HG03060 (cell line): ENCODE results near the gene FADS1.

ENCODE experiments used
- ATAC-seq: cut with Tn5 transposase; IDR thresholded peaks from one replicate; pipeline ENCODE4 v1.9.1; 2021; ENCODE audit warnings: low read depth, moderate number of reproducible peaks; ENCODE audit not compliant: unreplicated experiment

Gene FADS1

DNA sequence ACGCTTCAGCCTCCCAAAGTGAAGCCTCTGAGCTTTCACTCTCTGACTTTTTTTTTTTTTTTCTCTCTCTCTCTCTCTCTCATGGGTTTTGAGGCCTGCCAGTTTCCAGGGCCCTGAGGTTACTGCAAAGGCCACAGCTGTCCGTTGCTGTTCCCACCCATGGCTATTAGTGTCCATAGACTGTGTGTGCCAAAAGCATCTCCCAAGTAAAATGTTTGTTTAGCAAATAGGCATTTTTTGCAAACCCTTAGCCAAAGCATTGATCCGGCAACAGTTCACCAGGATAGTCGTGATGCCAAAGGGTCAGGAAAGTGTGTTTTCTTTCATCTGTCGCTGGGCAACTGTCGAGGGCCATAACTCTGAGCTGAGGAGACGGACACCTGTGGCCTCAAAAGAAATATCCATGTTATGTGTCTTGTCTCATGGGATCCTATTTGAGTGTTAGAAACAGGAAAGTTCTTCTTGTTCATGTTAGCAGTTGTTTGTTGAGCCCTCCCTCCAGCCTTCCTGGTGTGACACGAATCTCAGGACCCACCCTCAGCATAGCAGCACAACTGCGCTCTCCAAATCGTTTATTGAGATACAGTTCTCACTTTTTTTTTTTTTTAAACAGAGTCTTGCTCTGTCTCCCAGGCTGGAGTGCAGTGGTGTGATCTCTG is 29.7 kb upstream of the FADS1 start:
- no peak for ATAC-seq

DNA sequence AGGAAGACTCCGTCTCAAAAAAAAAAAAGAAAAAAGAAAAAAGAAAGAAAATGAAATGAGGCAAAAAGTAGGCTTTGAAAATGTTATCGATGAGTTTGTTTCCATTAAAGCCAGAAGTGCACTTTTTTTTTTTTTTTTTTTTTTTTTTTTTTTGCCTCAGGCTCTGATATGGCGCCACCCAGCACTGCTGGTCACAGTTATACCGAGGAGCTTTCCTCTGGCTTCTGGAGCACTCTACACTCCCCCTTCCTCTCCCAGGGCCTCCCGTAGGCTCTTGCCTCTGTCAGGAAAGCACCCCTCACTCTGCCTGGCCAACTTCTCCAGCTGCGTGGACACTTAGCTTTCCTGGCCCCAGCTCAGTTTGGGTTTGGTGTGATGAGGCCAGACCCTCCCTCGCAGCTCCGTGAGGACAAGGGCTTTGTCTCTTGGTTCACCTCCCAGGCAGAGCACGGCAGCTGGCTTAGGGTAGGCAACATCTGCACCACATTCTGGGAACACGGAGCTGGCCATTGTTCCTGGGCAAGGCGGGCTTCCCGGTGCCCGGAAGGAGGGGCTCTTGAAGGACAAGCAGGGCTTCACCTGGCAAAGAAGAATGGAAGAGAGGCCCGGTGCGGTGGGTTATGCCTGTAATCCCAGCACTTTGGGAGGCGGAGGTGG is 28.2 kb upstream of the FADS1 start:
- no peak for ATAC-seq

DNA sequence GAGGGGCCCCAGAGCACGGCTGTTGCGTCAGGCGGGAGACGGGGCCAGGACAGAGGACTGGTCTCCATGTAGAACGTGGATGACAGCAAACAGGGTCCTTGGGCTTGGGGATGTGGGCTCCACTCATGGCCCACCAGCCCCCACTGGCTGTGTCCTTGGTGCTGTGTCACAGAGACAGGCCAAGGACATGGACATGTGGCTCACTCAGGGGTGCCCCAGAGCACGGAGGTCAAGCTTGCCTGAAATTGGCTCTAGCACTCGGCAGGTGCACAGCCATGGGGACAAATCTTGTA is 25.7 kb upstream of the FADS1 start:
- no peak for ATAC-seq

- ATAC-seq: no peak
Observed at GRCh38 chr11:61841636-61842527, 25.1 kb upstream of the FADS1 start.

- no peak for ATAC-seq
Observed at GRCh38 chr11:61840371-61840770, 23.6 kb upstream of the FADS1 start.

- no peak for ATAC-seq
Observed at GRCh38 chr11:61839742-61840141, 22.9 kb upstream of the FADS1 start.

- no peak for ATAC-seq
Observed at GRCh38 chr11:61838921-61839320, 22.1 kb upstream of the FADS1 start.

DNA sequence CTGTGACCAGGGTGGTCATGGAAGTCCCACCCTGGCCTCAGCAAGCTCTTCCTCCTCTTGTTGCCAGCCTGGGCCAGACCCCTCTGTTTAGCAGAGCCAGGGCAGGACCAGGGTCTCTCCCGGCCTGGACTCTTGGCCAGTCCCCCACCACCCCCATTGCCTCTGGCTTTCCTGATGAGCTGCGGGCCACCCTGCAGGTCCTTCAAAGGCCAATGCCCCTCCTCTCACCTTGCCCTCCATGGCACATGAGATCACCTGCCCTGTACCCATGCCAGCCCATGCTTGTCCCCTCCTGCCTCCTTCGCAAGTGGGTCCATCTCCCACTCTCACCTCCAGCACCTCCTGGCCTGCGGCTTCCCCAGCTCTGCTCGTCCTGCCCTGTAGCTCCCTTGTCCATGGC is 21.7 kb upstream of the FADS1 start:
- no peak for ATAC-seq

DNA sequence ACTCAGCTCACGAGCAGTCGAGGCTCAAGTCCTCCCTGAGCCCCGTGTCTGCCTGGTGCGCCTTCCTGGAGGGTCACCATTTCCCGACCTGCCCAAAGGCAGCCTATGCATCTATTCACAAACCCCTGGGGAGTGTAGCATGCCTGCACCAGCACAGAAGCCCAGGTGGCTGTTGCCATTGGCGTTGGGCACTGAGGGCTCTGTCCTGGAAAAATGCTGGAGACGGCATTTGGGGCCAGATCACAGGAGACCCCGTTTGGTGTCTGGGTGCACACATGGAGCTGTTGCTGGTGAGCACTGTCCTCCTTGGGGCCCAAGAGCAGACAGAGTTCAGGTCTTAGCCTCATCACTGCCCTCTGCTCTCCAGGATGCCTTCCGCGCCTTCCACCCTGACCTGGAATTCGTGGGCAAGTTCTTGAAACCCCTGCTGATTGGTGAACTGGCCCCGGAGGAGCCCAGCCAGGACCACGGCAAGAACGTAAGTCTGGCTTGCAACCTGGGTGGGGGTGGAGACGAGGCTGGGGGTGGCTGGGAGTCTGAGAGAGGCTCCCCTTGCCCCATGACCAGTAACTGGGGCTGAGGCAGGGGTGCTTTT is 20.7 kb upstream of the FADS1 start:
- no peak for ATAC-seq

GRCh38 chr11:61836193-61836592 is 19.4 kb upstream of the FADS1 start:
- ATAC-seq: no peak

DNA sequence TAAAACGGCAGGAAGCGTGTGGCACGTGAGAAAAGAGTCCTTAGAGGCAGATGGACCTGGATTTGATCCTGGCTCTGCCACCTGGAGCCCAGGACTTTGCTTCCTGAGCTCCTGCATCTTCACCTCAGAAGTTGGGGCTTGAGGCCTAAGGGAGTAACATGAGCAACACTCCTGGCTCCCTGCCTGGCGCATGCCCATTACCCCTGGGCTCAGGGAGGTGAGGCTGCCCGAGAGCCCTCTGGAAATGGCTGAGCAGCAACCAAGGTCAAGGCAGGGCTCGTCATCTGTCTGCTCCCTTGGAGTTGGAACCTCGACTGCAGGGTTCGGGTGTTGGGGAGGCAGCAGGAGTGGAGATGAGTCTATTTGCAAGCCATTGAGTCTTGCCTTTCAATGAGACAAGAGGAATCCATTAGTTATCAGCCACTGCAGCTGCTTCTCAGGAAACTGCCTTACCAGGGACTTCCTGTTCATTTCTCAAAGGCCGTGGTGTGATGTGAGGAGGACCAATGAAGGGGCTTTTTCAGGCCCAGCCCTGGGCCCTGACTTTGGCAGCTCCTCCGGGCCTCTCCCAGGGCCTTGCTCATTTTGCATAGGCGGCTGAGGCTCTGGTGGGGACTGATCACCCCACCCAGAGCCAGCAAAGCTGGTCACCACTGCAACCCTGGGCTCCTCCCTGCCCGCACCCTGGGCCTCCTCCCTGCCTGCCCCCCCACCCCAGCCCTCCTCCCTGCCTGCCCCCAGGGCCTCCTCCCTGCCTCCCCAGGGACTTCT is 17.7 kb upstream of the FADS1 start:
- peak; percentile 61 for ATAC-seq

DNA sequence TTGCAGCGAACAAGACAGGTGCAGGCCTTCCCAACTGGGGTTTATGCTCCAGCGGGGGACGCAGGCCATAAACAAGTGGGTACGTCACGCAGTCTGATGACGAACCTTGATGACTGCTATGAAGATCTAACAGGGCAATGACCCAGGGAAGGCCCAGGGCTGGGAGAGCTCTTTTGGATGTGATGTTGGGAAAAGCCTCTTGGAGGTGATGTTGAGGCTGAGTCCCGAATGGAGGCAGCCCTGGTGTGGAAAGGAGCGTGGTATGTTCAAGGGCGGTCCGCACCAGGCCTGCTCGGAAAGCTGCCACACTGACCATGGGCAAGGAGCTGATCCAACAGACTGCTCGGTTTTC is 17.1 kb upstream of the FADS1 start:
- ATAC-seq: no peak

GRCh38 chr11:61833471-61833870 is 16.7 kb upstream of the FADS1 start:
- no peak for ATAC-seq

DNA sequence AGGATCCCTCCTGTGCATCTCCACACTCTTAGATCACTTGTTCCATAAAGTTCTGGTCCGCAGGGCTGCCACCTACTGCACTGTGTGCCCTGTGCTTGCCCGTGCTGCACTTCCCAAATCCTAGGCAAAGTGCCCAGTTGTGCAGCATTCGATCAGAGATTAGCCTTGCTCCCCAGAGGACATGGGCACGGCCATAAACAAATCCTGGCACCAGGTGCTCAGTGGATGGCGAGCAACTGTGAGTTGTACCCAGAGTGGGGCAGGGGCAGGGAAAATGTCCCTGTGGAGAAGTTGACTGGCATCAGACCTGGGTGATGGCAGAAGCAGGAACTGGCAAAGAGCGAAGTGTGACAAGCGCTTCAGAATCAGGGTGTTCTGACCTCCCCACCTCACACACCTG is 16.0 kb upstream of the FADS1 start:
- ATAC-seq: no peak

DNA sequence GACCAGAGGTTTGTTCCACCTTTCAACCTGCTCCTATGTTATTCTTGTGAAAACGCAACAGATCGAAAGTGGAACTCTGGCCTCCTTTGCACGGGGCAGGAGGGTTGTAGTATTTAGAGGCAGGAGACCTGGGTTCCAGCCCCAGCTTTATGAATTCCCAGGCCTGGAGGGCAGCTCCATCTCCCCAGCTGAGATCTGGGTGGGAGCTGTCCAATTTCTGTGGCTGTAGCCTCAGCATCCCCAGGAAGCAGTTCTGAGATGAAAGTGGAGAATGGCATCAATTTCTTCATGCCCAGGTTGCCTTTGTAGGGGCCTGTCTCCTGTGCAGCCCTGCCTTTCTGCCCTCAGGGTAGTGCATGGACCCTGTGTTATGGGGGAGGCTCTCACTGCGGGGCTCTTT is 15.4 kb upstream of the FADS1 start:
- ATAC-seq: no peak

- ATAC-seq: no peak
Observed at GRCh38 chr11:61830237-61831105, 13.7 kb upstream of the FADS1 start.

GRCh38 chr11:61829806-61830205 is 13.0 kb upstream of the FADS1 start:
- ATAC-seq: no peak

DNA sequence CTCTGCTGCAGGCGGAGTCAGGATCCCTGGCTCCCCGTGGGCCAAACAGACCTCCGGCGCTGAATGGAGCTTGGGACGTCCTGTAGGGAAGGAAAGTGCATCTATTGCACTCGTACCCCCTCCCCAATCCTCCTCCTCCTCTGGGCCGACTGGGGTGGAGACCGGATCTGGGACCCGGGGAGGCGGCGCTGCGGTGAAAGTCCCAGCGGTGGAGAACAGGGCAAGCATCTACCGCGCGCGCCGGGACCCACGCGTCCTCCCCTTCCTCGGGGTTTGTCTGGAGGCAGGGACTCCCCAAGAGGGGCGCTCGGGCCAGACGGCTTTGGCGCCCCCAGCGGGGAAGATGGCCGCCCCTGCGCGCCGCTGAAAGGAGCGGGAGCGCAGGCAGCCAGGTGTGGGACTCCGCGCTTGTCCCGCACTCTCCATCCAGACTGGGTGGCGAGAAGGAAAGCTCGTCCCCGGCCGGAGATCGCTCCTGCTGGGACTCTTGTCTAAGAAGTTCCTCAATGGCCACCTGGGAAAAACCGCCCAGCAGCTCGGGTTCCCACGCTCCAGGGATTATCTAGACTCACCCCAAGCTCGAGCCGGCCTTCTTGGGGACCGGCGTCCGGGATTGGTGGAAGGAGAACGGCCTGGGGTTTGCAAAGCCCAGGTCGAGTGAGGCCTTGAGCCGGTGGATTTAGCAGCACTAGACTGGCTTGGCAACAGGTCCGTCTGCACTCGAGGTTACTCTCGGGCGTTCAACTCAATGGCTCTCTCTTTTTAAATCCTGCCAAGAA is 12.0 kb upstream of the FADS1 start:
- no peak for ATAC-seq

DNA sequence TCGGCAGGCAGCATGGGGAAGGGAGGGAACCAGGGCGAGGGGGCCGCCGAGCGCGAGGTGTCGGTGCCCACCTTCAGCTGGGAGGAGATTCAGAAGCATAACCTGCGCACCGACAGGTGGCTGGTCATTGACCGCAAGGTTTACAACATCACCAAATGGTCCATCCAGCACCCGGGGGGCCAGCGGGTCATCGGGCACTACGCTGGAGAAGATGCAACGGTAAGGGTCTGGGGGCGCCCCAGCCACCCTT is 11.5 kb upstream of the FADS1 start:
- no peak for ATAC-seq
